OCI-LY1 (cell line): ENCODE measurements around the gene SNRNP40.

Experiments used
- CTCF ChIP-seq: fragments of 200-600 bp; sonication (generic), shearing (Covaris generic); IDR thresholded peaks from 2 replicates; pipeline ENCODE4 v1.5.1; 2017; ENCODE audit warnings: mild to moderate bottlenecking, antibody characterized with exemption, low read length, moderate library complexity, mixed read lengths
- EZH2 ChIP-seq: fragments of 200-600 bp; sonication (generic), shearing (Covaris generic); IDR thresholded peaks from 2 replicates; pipeline ENCODE4 v1.8.0; 2017; ENCODE audit warnings: borderline replicate concordance, mixed run types, mild to moderate bottlenecking, antibody characterized with exemption, low read length, moderate library complexity, mixed read lengths

DNA sequence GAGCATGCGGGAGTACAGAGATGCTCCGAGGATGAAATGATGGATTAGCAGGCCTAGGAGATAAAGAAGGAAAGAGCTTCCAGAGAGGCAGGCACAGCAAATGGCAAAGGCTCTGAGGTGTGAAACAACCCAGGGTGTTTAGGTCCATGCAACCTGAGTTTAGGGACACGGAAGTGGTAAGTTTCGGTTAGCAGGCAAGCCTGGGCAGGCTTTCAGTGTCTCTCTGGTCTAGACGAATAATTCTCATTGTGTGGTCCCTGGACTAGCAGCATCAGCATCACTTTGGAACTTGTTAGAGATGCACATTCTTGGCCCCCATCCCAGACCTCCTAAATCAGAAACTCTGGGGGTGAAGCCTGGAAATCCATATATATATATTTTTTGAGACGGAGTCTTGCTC, 75.5 kb downstream of the SNRNP40 start:
- no peak for TF ChIP-seq EZH2
- no peak for TF ChIP-seq CTCF
